Measurements from ENCODE around the gene SLC25A24.
A peak's percentile ranks its signal among the peaks of the same experiment; 100 is the strongest.
"Not testable (repeated sequence)": the region's sequence is repeated elsewhere in the genome, so short reads cannot be mapped to it uniquely, and the experiment has no call there.

The SLC25A24 gene

DNA sequence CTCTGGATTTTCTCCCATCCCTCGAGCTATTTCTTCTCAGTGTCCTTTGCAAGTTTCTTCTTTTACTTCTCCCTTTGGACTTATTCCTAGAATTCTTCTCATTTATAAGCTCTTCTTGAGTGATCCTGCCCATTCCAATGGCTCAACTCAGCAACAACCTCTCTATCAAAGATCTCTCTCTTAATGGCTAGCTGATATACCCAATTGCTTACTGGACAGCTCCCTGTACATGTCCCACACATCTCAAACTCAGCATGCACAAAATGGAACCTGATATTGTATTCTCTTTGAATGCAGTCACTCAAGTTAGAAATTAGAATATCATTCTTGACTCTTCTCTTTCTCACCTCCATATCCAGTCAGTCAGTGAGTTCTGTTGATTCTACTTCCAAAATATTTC is 48.6 kb downstream of the SLC25A24 start:
- H3K4me3 ChIP-seq (replicated peaks in 1 of 2; ENCODE audit: low read depth in 2 of 2, low read length in 2 of 2), result no peak overlapping the region
- DNase-seq (ENCODE audit: low read depth in 2 of 2), result no peak
- TF ChIP-seq, protein P1, sequence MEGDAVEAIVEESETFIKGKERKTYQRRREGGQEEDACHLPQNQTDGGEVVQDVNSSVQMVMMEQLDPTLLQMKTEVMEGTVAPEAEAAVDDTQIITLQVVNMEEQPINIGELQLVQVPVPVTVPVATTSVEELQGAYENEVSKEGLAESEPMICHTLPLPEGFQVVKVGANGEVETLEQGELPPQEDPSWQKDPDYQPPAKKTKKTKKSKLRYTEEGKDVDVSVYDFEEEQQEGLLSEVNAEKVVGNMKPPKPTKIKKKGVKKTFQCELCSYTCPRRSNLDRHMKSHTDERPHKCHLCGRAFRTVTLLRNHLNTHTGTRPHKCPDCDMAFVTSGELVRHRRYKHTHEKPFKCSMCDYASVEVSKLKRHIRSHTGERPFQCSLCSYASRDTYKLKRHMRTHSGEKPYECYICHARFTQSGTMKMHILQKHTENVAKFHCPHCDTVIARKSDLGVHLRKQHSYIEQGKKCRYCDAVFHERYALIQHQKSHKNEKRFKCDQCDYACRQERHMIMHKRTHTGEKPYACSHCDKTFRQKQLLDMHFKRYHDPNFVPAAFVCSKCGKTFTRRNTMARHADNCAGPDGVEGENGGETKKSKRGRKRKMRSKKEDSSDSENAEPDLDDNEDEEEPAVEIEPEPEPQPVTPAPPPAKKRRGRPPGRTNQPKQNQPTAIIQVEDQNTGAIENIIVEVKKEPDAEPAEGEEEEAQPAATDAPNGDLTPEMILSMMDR (IDR thresholded peaks at IDR 0.05; ENCODE audit: low read depth, low read length), result no peak

DNA sequence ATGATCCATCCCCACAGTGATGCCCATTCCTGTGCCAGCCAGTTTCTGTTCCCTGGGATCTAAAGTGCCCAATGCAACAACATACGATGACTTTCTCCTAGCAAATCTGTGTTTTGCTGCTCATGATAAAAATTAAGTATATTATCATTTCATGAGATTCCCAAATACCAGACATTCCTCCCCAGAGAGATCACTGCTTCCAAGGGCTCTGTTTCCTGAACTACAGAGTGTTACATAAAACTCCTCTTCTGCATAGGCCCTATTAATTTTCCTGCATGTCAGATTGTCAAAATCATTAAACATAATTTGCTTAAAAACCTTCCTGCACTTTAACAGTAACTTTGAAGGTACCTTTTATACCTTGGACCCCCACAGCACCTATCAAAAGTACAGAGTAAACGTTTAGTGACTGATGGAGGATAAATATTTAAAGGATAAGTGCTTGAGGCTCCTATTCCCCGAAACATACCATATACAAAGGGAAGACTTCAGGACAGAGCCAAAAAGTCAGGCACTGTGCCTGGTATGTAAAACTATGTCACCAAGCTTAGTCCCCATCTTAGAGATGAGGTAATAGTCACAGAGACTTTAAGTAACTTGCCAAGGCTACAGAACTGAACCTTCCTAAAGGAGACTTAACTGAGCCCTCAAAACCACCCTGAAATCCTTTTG is 50.2 kb downstream of the SLC25A24 start:
- peak; percentile 26 to 30 for DNase-seq (ENCODE audit: low read depth in 2 of 2)
- TF ChIP-seq, protein P1 (IDR thresholded peaks at IDR 0.05; ENCODE audit: low read depth, low read length), result no peak
- no peak overlapping the region for H3K4me3 ChIP-seq (replicated peaks in 1 of 2; ENCODE audit: low read depth in 2 of 2, low read length in 2 of 2)

DNA sequence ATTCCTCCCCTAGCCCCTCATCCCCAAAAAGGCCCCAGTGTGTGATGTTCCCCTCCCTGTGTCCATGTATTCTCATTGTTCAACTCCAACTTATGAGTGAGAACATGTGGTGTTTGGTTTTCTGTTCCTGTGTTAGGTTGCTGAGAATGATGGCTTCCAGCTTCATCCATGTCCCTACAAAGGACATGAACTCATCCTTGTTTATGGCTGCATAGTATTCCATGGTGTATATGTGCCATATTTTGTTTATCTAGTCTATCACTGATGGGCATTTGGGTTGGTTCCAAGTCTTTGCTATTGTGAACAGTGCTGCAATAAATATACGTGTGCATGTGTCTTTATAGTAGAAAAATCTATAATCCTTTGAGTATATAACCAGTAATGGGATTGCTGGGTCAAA is 55.6 kb downstream of the SLC25A24 start:
- H3K4me3 ChIP-seq (replicated peaks in 1 of 2; ENCODE audit: low read depth in 2 of 2, low read length in 2 of 2); DNase-seq (ENCODE audit: low read depth in 2 of 2): not testable (repeated sequence)

DNA sequence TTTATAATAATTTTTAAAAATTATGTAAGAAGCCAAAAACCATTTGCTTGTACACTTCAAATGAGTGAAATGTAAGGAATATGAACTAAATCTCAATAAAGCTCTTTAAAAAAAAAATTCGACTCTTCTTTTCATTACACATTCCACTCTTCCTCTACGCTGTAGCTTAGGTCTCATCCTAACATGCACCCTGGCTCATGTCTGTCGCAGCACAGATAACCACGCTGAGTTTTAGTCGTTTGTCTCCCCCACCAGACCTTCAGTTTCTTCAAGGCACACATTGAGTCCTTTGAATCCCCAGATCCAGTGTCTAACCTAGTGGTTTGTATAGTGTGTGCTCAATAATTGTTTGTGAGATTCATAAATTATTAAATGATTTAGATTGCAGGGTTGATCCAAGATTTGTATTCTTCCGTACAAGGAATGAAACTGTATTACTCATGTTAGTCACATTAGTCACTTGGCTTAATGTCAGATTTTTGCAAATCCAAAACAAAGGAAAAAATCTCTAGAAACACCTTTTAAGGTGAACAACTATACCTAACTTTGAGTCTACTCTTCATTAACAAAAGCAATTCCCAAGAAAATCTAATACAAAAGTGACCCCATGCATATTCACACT is 57.3 kb downstream of the SLC25A24 start:
- TF ChIP-seq, protein P1 (IDR thresholded peaks at IDR 0.05; ENCODE audit: low read depth, low read length), result no peak
- DNase-seq (ENCODE audit: low read depth in 2 of 2), result peak in 1 of 2 donors; percentile 60
- no peak overlapping the region for H3K4me3 ChIP-seq (replicated peaks in 1 of 2; ENCODE audit: low read depth in 2 of 2, low read length in 2 of 2)

DNA sequence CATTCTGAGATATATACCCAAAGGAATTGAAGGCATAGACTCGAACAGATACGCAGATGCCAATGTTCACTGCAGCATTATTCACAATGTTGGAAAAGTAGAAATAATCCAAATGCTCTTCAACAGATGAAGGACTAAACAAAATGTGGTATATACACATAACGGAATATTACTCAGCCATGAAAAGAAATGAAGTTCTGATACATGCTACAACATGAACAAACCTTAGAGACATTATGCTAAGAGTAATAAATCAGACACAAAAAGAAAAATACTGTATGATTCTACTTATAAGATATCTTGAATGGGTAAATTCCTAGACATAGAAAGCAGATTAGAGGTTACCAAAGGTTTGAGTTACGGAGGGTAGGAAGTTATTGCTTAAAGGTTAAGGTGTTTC is 57.9 kb downstream of the SLC25A24 start:
- TF ChIP-seq, protein P1 (IDR thresholded peaks at IDR 0.05; ENCODE audit: low read depth, low read length), result no peak
- no peak for DNase-seq (ENCODE audit: low read depth in 2 of 2)
- no peak overlapping the region for H3K4me3 ChIP-seq (replicated peaks in 1 of 2; ENCODE audit: low read depth in 2 of 2, low read length in 2 of 2)

DNA sequence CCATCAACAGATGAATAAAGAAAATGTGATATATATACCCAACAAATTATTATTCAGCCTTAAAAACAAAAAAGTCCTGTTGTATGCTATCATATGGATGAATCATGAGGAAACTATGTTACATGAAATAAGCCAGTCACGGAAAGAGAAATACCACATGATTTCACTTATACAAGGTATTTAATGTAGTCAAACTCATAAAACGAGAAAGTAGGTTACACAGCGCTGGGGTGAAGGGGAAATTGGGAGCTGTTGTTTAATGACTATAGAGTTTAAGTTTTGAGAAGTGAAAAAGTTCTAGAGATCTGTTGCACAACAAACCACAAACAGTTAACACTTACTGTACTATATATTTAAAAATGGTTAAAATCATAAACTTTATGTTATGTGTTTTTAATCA is 58.5 kb downstream of the SLC25A24 start:
- peak; percentile 19 to 76 for DNase-seq (ENCODE audit: low read depth in 2 of 2)
- TF ChIP-seq, protein P1 (IDR thresholded peaks at IDR 0.05; ENCODE audit: low read depth, low read length), result no peak
- no peak overlapping the region for H3K4me3 ChIP-seq (replicated peaks in 1 of 2; ENCODE audit: low read depth in 2 of 2, low read length in 2 of 2)

DNA sequence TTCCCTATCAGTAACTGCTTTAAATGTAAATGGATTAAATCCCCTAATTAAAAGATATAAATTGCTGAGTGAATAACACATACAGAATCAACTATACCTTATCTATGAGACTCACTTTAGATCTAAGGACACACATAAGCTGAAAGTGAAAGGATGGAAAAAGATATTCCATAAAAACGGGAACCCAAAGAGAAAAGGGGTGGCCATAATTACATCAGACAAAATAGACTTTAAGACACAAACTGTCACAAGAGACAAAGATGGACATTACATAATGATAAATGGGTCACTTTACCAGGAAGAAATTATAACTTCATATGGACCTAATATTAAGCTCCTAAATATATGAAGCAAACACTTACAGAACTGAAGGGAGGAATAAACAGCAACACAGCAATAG is 59.2 kb downstream of the SLC25A24 start:
- H3K4me3 ChIP-seq (replicated peaks in 1 of 2; ENCODE audit: low read depth in 2 of 2, low read length in 2 of 2), result no peak overlapping the region
- DNase-seq (ENCODE audit: low read depth in 2 of 2), result no peak
- TF ChIP-seq, protein P1 (IDR thresholded peaks at IDR 0.05; ENCODE audit: low read depth, low read length), result no peak

Measured in cardiac fibroblast (primary cell).